Fibroblast of villous mesenchyme (primary cell): Measurements from ENCODE around the gene ERICH4. TPM values are rescaled to one million over a fixed set of nuclear protein-coding genes. Genes with fewer than 3 reads are reported as not detected.

Experiments used
- DNase-seq: peaks from one replicate; pipeline ENCODE4 v3.0.0-alpha.2; 2010; ENCODE audit warnings: low read depth
- H3K4me3 ChIP-seq: 2 replicates; pipeline ENCODE4 v1.5.1; 2011; ENCODE audit warnings: low read depth, mild to moderate bottlenecking, low read length
- CTCF ChIP-seq: IDR thresholded peaks from 2 replicates; pipeline ENCODE4 v1.5.1; 2012; ENCODE audit warnings: low read depth, mild to moderate bottlenecking, low read length; ENCODE audit not compliant: insufficient read depth
- total RNA-seq: library from RNA; depleted of rRNA; stranded (reverse); fragments of >200 nt; gene quantifications from 2 replicates; pipeline ENCODE4 v1.2.3, GENCODE V29; 2012

Gene ERICH4
- total RNA-seq, 1 donor: not detected

GRCh38 chr19:41422456-41422855 lies 20.5 kb upstream of the ERICH4 start:
- H3K4me3 ChIP-seq: no peak overlapping the region
- TF ChIP-seq CTCF: no peak
- DNase-seq: no peak

- DNase-seq: no peak
- TF ChIP-seq CTCF: no peak
These were observed 20.0 kb upstream of the ERICH4 start for GRCh38 chr19:41422955-41423354.

GRCh38 chr19:41424335-41425173 lies 18.4 kb upstream of the ERICH4 start:
- TF ChIP-seq CTCF: no peak
- no peak for DNase-seq
- H3K4me3 ChIP-seq: no peak overlapping the region

More at GRCh38 chr19:41422955-41423354, 20.0 kb upstream of the ERICH4 start:
- H3K4me3 ChIP-seq: no peak overlapping the region

- DNase-seq: no peak
- no peak for TF ChIP-seq CTCF
- no peak overlapping the region for H3K4me3 ChIP-seq
These were observed 17.5 kb upstream of the ERICH4 start for GRCh38 chr19:41425174-41426115.

- TF ChIP-seq CTCF: no peak
- peak overlapping the region; percentile 61 for H3K4me3 ChIP-seq
- no peak for DNase-seq
These were observed 16.7 kb upstream of the ERICH4 start for GRCh38 chr19:41426116-41426841.

- peak within 1 kb of the TSS; percentile 61 for H3K4me3 ChIP-seq
- peak; percentile 75 for DNase-seq
- no peak for TF ChIP-seq CTCF
These were observed 15.9 kb upstream of the ERICH4 start, which contains the start of gene B3GNT8 for GRCh38 chr19:41426952-41427646. Gene B3GNT8, minus strand, starts transcription at chr19:41427374. Its CDS starts 596 bp downstream, at chr19:41426778.
